SK-N-SH (cell line): Measurements from ENCODE around the gene CACNA1G.

Experiments
- CTCF ChIP-seq: fragments of 200-600 bp; sonication (generic); IDR thresholded peaks from 2 replicates; pipeline ENCODE4 v1.6.1; 2017; ENCODE audit warnings: antibody characterized with exemption, mild to moderate bottlenecking, moderate library complexity
- JUND ChIP-seq: IDR thresholded peaks from 2 replicates; pipeline ENCODE4 v1.4.0; 2012
- TF ChIP-seq, protein P1 (sequence below): IDR thresholded peaks from 2 replicates; pipeline ENCODE4; 2012

DNA sequence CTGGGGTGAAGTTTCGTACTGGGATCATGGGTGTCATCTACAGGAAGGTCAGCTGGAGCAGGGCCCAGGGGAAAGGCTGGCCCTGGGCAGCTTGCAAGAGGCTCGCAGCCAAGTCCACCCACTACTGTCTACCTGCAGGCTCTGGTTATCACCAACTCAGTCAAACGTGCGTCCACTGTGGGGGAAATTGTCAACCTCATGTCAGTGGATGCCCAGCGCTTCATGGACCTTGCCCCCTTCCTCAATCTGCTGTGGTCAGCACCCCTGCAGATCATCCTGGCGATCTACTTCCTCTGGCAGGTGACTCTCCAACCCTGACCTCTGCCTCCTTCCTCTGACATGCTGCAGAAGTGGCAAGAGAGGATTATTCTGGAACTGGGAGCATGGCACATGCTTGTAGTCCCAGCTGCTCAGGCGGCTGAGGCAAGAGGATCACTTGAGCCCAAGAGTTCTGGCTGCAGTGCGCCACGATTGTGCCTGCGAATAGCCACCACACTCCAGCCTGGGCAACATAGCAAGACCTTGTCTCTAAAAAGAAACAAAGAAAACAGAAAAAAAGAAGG lies 103.4 kb downstream of the CACNA1G start:
- no peak for TF ChIP-seq CTCF
- TF ChIP-seq, protein P1, sequence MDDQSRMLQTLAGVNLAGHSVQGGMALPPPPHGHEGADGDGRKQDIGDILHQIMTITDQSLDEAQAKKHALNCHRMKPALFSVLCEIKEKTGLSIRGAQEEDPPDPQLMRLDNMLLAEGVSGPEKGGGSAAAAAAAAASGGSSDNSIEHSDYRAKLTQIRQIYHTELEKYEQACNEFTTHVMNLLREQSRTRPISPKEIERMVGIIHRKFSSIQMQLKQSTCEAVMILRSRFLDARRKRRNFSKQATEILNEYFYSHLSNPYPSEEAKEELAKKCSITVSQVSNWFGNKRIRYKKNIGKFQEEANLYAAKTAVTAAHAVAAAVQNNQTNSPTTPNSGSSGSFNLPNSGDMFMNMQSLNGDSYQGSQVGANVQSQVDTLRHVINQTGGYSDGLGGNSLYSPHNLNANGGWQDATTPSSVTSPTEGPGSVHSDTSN: no peak
- no peak for TF ChIP-seq JUND
